Fibroblast of pulmonary artery (primary cell): ENCODE data around the gene PLXNC1.
A peak's percentile ranks its signal among the peaks of the same experiment; 100 is the strongest.

ENCODE experiments used
- DNase-seq: peaks from one replicate; pipeline ENCODE4 v3.0.0-alpha.2; 2010; ENCODE audit warnings: low read depth
- H3K4me3 ChIP-seq: replicated peaks from 2 replicates; pipeline ENCODE4 v1.5.1; 2011; ENCODE audit warnings: low read depth, mild to moderate bottlenecking, control low read depth, low read length, moderate library complexity
- TF ChIP-seq, protein P1 (sequence below): IDR thresholded peaks from 2 replicates; pipeline ENCODE4 v1.5.1; 2011; ENCODE audit warnings: mild to moderate bottlenecking, control low read depth, low read length, inconsistent platforms; ENCODE audit errors: missing control alignments

The PLXNC1 gene

GRCh38 chr12:94103986-94104385 lies 44.4 kb upstream of the PLXNC1 start:
- TF ChIP-seq, protein P1, sequence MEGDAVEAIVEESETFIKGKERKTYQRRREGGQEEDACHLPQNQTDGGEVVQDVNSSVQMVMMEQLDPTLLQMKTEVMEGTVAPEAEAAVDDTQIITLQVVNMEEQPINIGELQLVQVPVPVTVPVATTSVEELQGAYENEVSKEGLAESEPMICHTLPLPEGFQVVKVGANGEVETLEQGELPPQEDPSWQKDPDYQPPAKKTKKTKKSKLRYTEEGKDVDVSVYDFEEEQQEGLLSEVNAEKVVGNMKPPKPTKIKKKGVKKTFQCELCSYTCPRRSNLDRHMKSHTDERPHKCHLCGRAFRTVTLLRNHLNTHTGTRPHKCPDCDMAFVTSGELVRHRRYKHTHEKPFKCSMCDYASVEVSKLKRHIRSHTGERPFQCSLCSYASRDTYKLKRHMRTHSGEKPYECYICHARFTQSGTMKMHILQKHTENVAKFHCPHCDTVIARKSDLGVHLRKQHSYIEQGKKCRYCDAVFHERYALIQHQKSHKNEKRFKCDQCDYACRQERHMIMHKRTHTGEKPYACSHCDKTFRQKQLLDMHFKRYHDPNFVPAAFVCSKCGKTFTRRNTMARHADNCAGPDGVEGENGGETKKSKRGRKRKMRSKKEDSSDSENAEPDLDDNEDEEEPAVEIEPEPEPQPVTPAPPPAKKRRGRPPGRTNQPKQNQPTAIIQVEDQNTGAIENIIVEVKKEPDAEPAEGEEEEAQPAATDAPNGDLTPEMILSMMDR, result no peak
- no peak for DNase-seq
- no peak overlapping the region for H3K4me3 ChIP-seq

DNA sequence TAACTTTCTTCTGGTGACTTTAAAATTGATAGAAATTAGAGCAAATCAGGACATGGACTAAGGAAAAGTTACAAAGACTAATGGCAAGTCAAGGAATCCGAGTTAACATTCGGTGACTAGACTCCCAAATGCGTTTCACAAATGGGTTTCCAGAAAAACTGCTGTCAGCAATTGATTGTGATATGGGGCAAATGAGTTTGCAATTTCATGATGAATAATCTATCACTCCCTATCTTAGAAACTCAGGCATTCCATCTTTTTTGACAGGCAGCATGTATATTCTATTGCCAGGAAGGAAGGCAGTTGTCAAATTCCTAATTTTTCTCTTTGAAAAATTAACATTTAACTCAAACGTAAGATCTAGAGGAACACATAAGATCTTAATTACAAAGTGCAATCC lies 40.5 kb upstream of the PLXNC1 start:
- no peak overlapping the region for H3K4me3 ChIP-seq
- TF ChIP-seq, protein P1, result no peak
- no peak for DNase-seq

- no peak overlapping the region for H3K4me3 ChIP-seq
Measured at GRCh38 chr12:94109160-94109559, 39.2 kb upstream of the PLXNC1 start.

GRCh38 chr12:94110258-94110657 lies 38.1 kb upstream of the PLXNC1 start:
- no peak overlapping the region for H3K4me3 ChIP-seq
- DNase-seq, result no peak

More at GRCh38 chr12:94109160-94109559, 39.2 kb upstream of the PLXNC1 start:
- TF ChIP-seq, protein P1, result no peak
- peak; percentile 29 for DNase-seq

DNA sequence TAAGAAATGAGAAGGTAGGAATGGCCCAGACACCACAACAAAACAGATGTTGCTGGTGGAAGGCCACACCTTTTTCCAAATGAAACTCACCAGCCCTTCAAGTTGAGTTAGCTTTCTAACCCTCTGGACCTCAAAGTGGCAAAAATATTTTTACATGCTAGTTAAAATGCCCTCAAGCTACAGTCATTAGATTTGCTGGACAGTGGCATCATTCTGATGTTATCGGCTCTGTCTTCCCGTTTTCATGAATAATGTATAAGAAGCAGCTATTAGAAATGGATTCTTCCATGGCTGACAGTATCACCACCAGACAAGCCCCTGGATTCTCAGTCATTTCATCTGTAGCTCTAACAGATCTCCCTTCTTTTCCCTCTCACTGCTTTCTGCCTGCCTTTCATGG lies 37.1 kb upstream of the PLXNC1 start:
- DNase-seq, result no peak
- TF ChIP-seq, protein P1, result no peak
- H3K4me3 ChIP-seq, result no peak overlapping the region

More at GRCh38 chr12:94110258-94110657, 38.1 kb upstream of the PLXNC1 start:
- TF ChIP-seq, protein P1, result no peak

DNA sequence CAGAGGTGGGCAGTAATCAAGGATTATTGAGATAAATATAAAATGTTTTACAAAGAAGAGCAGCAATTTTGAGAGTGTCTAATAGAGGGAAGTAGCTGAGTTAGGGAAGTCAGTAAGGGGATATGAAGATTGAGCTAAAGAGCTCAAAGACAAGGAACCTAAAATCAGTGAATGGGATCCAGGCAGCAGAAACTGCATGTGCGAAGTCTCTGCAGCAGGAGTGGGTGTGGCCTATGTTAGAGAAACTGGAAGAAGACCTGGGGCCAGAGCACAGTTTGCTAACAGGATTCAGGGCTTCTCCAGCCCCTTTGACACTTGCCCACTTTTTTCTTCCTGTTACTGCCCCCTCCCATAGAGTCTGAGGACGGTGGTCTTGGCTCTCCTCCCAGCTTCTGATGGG lies 36.3 kb upstream of the PLXNC1 start:
- TF ChIP-seq, protein P1, result no peak
- no peak overlapping the region for H3K4me3 ChIP-seq
- DNase-seq, result no peak

- no peak overlapping the region for H3K4me3 ChIP-seq
- TF ChIP-seq, protein P1, result no peak
Measured at GRCh38 chr12:94114166-94114565, 34.2 kb upstream of the PLXNC1 start.

More at GRCh38 chr12:94114166-94114565, 34.2 kb upstream of the PLXNC1 start:
- DNase-seq, result no peak
